Spleen (tissue), 7 donors: Measurements from ENCODE around the gene HMBS.
A peak's percentile ranks its signal among the peaks of the same experiment; 100 is the strongest.

Experiments used
- CTCF ChIP-seq, 11 experiments: fragments of 200-600 bp in 7 of 11; fragments of 450-650 bp in 4 of 11; sonication (generic) in 4 of 11; IDR thresholded peaks in 8 of 11; conservative IDR thresholded peaks in 3 of 11; 1 replicate in 7 of 11; 2 replicates in 4 of 11; pipeline versions ENCODE4 v1.4.0 to v1.8.0; 2016 to 2021; ENCODE audit warnings: antibody characterized with exemption in 11 of 11, inconsistent platforms in 4 of 11, mild to moderate bottlenecking in 1 of 11
- POLR2AphosphoS5 ChIP-seq, 3 donors: sonication (generic); formaldehyde crosslinking; IDR thresholded peaks; one replicate each; pipeline ENCODE4 v1.5.1; 2017; ENCODE audit warnings: antibody characterized with exemption in 3 of 3
- donor health status: DM: no; HTN: no; CAD: no; lungs with moderate emphysema.
- donor health status: DM: no; HTN: no; CAD: no.
- donor health status: DM: no; HTN: no; CAD: no.

- TF ChIP-seq CTCF (IDR thresholded peaks at IDR 0.05 in 8 of 11, conservative IDR thresholded peaks at IDR 0.05 in 3 of 11) (no peak), POLR2AphosphoS5 (IDR thresholded peaks at IDR 0.05) (peak in 1 of 3 donors; percentile 6)
Observed at GRCh38 chr11:119126675-119127268, 42.1 kb downstream of the HMBS start.
